HG03139 (cell line): ENCODE measurements around the gene NFATC3.
"Not testable (repeated sequence)": the region's sequence is repeated elsewhere in the genome, so short reads cannot be mapped to it uniquely, and the experiment has no call there.

ENCODE experiments used
- ATAC-seq: cut with Tn5 transposase; IDR thresholded peaks from one replicate; pipeline ENCODE4 v1.9.1; 2021; ENCODE audit not compliant: unreplicated experiment

The NFATC3 gene

DNA sequence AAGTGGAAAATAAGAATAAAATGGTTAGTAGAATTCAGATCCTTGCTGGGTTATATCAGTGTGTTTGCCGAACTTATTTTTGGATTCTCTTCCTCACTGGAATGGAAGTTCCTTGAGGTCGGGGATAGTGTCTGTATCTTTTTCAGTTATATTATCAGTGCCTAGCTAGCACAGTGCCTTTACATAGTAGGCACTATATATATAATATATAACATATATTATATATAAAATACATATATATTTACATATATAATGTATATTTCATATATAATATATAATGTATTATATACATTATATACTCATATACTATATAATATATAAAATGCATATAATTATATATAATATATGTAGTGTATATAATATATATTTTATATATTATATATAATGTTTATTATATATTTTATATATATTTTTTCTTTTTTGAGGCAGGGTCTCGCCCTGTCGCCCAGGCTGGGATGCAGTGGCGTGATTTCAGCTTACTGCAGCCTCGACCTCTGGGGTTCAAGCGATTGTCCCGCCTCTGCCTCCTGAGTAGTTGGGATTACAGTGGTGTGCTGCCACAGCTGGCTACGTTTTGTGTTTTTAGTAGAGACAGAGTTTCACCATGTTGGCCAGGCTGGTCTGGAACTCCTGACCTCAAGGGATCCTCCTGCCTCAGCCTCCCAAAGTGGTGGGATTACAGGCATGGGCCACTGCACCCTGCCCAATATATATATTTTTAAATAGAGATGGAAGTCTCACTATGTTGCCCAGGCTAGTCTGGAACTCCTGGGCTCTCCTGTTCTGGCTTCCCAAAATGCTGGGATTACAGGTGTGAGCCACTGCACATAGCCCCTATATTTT lies 3.2 kb downstream of the NFATC3 start:
- no peak for ATAC-seq

DNA sequence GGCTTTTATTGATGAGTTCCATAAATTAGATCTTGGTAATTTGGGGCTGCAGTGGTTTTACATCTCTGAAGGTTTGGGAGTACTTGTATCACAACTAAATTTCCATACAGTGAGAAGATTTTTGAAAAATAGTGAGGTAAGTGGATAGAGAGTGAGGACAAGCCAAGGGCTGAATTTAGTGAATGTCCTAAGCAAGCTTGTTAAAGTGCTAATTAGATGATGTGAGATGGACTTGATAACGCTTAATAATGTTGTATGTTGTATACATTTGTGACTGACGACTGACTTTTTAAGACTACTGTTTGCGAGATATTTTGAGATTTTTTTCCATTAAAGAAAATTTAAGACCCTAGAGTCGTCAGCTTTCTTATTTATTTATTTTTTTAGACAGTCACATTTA lies 3.9 kb downstream of the NFATC3 start:
- no peak for ATAC-seq

DNA sequence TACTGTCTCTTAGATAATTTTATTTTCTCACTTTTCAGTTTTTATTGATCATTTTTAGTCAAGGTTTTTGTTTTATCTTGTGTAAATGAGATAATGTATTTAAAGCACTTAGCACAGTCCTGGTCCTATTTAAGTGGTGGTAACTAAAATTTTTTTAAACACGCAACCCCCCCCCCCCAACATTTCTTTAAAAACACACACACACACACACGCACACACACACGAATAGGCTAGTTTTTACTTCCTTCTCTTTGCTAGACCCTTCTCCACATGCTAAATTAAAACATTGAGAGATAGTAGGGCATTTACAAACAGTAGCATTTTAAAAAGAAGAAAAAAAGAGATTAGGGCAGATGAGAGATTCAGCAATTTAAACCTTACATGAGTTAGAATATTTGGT lies 5.0 kb downstream of the NFATC3 start:
- no peak for ATAC-seq

DNA sequence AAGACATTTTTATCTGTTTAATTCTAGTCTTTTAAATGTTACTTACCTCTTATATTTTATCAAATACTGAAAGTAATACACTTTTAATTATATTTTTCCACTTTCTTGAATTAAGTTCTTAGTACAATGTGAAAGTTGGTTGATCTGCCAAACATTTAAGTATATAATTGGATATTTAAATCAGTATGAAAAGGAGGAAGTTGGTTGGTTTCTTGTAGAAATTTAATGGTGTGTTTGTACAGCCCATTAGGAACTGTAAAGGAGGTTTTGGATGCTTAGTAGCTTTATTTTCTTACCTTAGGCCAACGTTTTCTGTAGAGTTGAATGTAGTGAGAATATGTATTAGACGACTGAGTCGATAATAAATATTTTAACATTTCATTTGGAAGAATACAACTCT lies 5.4 kb downstream of the NFATC3 start:
- ATAC-seq: no peak

DNA sequence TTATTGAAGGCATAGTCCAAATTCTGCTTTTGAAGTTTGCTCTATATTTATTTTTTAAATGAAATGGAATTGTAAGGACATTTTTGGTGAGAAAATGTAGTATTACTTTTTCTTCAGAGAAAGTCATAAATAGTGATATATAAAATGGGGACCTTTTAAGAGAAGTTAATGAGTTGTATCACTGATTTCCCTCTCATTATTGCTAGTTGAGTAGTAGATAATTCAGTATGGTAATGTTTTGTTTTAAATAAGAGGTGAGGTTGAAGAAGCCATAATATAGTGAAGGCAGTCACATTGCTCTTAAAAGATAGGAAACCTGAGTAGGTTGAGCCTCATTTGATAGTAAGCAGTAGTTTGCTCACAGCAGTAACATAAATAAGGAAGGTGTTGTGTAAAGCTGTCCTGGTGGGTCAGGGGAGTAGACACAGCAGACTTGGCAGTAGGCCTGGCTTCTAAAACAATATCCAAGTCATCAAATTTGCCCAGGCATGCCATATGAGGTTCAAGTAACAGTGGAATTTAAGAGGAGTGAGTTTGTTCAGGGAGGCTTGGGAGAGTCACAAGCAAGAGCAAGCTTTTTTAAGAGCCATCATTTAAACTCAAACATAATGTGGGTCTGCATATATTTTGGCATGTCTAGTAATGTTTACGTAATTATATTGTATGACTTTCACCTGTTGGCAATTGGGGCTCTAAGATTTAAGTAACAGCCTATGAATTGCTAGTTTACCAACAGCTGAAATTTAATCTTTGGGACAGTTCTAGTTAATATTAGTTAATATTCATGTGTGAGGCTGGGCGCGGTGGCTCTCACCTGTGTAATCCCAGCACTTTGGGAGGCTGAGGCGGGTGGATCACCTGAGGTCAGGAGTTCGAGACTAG lies 6.5 kb downstream of the NFATC3 start:
- no peak for ATAC-seq

DNA sequence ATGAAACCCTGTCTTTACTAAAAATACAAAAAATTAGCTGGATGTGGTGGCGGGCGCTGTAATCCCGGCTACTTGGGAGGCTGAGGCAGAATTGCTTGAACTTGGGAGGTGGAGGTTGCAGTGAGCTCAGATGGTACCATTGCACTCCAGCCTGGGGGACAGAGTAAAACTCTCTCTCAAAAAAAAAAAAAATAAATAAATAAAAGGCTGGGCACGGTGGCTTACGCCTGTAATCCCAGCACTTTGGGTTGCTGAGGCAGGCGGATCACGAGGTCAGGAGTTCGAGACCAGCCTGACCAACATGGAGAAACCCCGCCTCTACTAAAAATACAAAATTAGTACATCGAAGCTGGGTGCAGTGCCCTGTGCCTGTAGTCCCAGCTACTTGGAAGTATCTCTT lies 7.1 kb downstream of the NFATC3 start:
- not testable (repeated sequence) for ATAC-seq

DNA sequence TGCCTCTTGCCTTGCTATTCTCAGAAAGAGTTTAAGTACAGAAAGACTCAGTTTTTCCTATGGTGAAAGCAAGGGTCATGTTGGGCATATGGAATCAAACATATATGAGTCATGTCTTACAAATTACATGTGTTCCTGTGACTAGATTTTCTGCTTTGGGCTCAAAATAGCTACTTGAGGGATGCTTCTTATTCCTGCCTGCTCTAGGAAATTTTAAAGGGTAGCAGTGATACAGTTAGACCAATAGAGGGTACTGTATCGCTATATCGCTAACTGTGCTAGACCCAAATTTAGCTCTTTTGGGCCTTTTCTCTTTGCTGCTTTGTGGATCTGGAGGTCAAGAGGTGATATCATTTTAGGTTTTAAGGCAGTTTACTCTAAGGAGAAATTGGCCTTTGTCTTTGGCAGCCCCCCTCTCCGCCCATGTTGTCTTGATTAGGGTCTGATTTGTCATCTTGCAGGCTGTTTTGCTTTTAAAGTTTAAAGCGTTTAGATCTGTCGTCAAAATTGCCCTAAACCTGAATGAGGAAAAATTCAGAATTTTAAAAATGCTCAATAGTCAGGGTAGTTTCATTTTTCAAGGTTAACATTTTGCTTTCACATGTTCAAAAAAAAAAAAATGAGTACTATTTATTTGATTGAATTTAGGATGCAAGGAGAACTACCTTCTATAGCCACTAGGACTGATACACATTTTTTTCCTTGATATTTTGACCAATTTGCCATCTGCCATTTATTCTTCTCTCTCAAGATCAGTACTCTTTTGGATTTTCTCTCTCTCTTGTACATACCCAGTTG lies 8.8 kb downstream of the NFATC3 start:
- ATAC-seq: no peak

DNA sequence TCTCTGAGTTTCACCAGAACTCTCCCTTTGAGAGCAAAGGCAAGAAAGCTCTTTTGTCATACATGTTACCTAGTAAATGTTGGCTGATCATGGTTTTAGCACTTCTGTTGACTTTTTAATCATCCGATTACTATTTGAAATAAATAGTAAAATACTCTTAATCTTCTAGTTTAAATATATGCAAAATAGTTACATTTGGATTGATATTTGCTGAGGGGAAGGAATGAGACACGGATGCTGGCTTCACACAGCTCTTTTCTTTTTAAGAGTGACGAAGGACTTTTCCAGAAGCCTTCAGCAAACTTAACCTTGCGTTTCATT lies 9.4 kb downstream of the NFATC3 start:
- ATAC-seq: no peak

DNA sequence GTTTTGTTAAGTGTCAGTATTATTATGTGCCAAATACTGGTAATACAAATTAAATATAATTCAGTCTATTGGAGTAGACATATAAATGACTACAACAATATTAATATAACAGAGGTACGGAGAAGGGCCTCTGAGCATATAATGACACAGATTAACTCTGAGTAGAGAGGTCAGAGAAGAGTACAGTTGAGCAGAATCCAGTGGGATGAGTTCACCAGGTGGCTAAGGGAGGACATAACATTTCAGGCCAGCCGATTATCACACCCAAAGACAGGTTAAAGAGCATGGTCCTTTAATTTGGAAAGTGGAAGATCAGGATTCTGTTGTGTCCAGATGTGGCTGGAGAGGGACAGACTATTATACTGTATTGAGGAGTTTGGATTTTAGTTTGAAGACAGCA lies 11.3 kb downstream of the NFATC3 start:
- ATAC-seq: no peak

DNA sequence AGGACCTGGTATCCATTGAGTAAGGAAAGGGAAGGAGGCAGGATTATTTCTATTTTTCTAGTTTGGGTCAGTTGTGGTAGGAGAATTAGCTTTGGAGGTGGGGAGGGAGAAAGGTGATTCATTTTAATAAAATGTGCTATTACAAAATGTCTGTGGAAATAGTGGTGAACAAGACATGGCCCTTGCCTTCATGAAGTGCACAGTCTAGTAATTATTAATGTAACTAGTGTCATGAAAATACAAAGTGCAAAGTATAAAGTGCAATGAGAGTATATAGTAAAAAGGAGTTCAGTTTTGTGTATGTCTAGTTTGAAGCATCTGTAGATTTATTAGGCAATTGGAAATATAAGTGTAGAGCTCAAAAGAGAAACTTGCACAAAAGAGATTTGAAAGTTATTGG lies 11.9 kb downstream of the NFATC3 start:
- ATAC-seq: no peak

DNA sequence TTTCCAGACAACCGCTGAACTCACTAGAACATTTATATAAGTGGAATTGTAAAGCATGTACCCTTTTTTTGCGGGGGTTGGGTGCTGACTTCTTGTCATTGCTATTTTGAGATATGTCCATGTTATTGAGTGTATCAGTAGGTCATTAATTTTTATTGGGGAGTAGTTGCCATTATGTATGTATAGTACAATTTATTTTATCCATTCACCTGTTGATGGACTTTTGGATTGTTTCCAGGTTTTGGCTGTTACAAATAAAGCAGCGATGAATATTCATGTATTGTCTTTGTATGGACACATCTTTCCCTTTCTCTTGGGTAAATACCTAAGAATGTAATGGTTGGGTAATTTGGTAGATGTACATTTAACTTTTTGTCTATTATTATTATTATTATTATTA lies 12.7 kb downstream of the NFATC3 start:
- ATAC-seq: no peak

DNA sequence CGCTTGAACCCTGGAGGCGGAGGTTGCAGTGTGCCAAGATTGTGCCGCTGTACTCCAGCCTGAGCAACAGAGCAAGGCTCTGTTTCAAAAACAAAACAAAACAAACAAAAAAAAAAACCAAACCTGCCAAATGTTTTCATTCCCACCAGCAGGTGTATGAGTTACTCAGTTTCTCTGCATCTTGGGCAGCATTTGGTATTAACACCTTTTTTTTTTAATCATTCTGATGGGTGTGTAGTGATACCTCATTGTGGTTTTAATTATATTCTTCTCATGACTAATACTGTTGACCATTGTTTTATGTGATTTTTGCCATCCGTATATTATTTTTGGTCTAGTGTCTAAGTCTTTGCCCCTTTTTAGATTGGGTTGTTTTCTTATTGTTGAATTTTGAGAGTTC lies 15.3 kb downstream of the NFATC3 start:
- ATAC-seq: no peak

DNA sequence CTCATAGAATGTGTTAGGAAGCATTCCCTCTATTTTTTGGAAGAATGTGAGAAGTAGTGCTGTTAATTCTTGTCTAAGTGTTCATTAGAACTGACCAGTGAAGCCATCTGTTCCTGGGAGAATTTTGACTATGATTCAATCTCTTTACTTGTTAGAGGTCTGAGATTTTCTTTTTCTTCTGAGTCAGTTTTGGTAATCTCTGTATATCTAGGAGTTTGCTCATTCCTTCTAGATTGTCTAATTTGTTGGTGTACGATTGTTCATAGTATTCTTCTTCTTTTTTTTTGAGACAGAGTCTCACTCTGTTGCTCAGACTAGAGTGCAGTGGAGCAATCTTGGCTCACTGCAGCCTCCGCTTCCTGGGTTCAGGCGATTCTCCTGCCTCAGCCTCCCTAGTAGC lies 20.4 kb downstream of the NFATC3 start:
- no peak for ATAC-seq

DNA sequence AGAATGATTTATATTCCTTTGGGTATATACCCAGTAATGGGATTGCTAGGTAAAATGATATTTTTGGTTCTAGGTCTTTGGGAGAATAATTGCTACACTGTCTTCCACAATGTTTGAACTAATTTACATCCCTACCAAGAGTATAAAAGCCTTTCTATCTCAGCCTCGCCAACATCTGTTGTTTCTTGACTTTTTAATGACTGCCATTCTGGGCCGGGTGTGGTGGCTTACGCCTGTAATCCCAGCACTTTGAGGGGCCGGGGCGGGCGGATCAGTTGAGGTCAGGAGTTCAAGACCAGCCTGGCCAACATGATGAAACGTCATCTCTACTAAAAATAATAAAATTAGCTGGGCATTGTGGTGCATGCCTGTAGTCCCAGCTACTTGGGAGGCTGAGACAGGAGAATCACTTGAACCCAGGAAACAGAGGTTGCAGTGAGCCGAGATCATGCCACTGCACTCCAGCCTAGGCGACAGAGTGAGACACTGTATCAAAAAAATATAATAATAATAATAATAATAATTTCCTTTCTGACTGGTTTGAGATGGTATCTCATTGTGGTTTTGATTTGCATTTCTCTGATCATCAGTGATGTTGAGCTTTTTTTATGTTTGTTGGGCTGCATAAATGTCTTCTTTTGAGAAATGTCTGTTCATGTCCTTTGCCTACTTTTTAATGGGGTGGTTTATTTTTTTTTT lies 22.2 kb downstream of the NFATC3 start:
- ATAC-seq: not testable (repeated sequence)

DNA sequence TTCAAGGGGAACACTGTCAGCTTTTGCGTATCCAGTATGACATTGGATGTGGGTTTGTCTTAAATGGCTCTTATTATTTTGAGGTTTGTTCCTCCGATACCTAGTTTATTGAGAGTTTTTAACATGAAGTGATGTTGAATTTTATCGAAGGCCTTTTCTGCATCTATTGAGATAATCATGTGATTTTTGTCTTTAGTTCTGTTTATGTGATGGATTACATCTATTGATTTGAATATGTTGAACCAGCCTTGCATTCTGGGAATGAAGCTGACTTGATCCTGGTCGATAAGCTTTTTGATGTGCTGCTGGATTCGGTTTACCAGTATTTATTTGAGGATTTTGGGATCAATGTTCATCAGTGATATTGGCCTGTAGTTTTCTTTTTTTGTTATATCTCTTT lies 24.0 kb downstream of the NFATC3 start:
- ATAC-seq: not testable (repeated sequence)

DNA sequence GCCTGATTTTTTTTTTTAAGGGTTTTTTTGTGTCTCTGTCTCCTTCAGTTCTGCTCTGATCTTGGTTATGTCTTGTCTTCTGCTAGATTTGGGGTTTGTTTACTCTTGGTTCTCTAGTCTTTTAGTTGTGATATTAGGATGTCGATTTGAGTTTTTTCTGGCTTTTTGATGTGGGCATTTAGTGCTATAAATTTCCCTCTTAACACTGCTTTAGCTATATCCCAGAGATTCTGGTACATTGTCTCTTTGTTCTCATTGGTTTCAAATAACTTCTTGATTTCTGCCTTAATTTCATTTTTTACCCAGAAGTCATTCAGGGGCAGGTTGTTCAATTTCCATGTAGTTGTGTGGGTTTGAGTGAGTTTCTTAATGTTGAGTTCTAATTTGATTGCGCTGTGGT lies 25.4 kb downstream of the NFATC3 start:
- not testable (repeated sequence) for ATAC-seq

DNA sequence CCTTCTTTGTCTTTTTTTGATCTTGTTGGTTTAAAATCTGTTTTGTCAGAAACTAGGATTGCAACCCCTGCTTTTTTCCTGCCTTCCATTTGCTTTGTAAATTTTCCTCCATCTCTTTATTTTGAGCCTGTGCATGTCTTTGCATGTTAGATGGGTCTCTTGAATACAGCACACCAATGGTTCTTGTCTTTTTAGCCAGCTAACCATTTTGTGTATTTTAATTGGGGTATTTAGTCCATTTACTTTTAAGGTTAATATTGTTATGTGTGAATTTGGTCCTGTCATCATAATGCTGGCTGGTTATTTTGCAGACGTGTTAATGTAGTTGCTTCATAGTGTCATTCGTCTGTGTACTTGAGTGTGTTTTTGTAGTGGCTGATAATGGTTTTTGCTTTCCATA lies 26.2 kb downstream of the NFATC3 start:
- ATAC-seq: no peak

DNA sequence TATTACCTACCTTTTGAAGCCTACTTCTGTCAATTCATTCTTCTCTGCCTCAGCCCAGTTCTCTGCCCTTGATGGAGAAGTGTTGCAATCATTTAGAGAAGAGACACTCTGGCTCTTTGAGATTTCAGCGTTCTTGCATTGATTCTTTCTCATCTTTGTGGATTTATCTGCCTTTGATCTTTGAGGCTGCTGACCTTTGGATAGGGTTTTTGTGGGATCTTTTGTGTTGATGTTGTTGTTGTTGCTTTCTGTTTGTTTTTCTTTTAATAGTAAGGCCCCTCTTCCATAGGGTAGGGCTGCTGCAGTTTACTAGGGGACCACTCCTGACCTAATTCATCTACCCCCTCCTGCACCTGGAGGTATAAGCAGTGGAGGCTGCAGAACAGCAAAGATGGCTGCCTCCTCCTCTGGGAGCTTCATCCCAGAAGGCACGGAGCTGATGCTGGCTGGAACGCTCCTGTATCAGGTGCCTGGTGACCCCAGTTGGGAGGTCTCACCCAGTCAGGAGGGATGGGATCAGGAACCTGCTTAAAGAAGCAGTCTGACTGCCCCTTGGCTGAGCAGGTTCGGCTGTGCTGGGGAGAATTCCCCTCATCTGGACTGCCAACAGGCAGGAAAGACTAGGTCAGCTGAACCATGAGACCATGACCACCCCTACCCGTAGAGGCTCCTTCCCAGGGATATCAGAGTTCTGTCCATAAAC lies 28.0 kb downstream of the NFATC3 start:
- ATAC-seq: no peak

DNA sequence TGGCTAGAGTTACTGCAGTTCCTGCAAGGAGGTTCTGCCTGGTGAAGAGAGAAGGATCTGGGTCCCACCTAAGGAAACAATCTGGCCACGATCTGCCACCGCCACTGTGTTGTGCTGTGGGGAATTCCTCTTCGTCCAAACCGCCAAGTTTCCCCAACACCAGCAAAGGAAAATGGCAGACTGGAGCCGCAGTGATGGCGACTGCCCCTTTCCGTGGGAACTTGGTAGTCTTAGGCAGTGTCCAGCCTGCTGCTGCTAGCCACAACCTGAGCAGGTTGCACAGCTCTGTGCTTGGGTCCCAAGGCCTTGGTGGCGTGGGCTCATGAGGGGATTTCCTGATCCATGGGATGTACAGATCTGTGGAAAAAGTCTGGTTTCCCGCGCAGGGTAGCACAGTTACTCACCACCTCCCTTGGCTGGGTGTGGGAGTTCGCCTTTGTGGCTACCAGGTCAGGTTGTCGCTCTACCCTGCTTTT lies 28.6 kb downstream of the NFATC3 start:
- ATAC-seq: no peak

DNA sequence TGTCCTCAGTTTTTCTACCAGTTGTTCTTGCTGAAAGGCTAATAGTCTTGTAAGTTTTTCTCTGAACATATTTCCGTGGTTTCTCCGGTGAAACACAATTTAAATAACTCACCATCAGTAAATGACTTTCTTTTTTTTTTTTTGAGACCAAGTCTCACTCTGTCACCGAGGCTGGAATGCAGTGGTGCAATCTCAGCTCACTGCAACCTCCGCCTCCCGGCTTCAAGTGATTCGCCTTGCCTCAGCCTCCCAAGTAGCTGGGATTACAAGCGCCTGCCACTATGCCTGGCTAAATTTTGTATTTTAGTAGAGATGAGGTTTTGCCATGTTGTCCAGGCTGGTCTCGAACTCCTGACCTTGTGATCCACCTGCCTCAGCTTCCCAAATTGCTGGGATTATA lies 29.8 kb downstream of the NFATC3 start:
- not testable (repeated sequence) for ATAC-seq
